Keratinocyte (primary cell): ENCODE results near the gene TNS3.

Experiments used
- CTCF ChIP-seq, 3 experiments: IDR thresholded peaks in 1 of 3; conservative IDR thresholded peaks in 1 of 3; optimal IDR thresholded peaks in 1 of 3; 2 replicates in 2 of 3; 3 replicates in 1 of 3; pipeline versions ENCODE3 to v1.5.1; 2011; ENCODE audit warnings: low read length in 3 of 3, mild to moderate bottlenecking in 3 of 3, moderate library complexity in 2 of 3, control low read depth in 1 of 3, inconsistent platforms in 1 of 3; ENCODE audit not compliant: insufficient read depth in 2 of 3; ENCODE audit errors: extremely low read depth in 1 of 3
- EZH2 ChIP-seq: IDR thresholded peaks from one replicate; pipeline ENCODE4 v1.6.1; 2012; ENCODE audit warnings: inconsistent platforms, mild to moderate bottlenecking, low read length, moderate library complexity

DNA sequence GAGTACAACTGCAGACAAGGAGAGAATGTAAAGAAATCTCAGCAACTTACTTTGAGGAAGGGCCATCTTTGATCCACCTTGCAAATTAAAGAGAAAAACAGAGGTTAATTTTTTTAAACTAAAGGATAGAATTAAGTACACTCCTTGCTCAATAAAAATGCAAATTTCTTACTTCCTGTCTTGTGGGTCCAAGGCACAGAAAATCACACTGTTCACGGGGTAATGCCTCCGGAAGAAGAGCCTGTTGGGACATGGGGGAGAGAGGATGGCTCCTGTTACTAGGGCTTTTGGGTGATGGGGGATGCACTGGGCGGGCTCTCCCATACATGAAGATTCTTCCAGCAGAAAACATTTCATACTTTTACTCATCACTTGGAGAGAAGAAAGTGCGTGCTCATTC, 301.8 kb downstream of the TNS3 start:
- TF ChIP-seq CTCF (optimal IDR thresholded peaks at IDR 0.05 in 1 of 3, IDR thresholded peaks at IDR 0.05 in 1 of 3, conservative IDR thresholded peaks at IDR 0.05 in 1 of 3; ENCODE audit: extremely low read depth in 1 of 3, insufficient read depth in 2 of 3, low read length in 3 of 3): no peak
- no peak for TF ChIP-seq EZH2
